GM19193 (cell line): ENCODE measurements around the gene PGGHG.

Experiments used
- POLR2A ChIP-seq: IDR thresholded peaks from 4 replicates; pipeline ENCODE4 v1.6.1; 2011; ENCODE audit not compliant: insufficient read depth, insufficient read length; ENCODE audit errors: extremely low read depth

Gene PGGHG

DNA sequence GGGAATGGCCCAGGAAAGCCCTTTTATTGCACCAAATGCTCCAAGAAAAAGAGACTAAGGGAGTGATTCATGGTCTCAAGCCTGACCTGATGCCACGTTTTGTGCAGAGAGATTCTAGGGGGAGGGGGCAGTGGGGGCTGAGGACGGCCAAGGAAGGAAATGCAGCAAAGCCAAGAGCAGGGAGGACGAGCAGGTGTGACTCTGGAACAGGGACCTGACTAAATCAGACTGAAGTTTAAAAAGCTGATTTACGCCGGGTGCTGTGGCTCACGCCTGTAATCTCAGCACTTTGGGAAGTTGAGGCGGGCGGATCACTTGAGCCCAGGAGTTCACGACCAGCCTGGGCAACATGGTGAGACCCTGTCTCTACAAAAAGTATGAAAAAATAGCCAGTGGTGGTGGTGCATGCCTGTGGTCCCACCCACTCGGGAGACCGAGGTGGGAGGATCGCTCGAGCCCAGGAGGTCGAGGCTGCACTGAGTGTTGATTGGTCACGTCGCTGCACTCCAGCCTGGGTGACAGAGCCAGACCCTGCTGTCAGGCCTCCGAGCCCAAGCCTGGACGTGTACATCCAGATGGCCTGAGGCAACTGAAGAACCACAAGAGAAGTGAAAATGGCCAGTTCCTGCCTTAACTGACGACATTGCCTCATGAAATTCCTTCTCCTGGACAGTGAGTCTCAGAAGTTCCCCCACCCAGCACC, 42.6 kb downstream of the PGGHG start:
- no peak for TF ChIP-seq POLR2A

- TF ChIP-seq POLR2A: no peak
Observed at GRCh38 chr11:332651-333480, 43.9 kb downstream of the PGGHG start.

DNA sequence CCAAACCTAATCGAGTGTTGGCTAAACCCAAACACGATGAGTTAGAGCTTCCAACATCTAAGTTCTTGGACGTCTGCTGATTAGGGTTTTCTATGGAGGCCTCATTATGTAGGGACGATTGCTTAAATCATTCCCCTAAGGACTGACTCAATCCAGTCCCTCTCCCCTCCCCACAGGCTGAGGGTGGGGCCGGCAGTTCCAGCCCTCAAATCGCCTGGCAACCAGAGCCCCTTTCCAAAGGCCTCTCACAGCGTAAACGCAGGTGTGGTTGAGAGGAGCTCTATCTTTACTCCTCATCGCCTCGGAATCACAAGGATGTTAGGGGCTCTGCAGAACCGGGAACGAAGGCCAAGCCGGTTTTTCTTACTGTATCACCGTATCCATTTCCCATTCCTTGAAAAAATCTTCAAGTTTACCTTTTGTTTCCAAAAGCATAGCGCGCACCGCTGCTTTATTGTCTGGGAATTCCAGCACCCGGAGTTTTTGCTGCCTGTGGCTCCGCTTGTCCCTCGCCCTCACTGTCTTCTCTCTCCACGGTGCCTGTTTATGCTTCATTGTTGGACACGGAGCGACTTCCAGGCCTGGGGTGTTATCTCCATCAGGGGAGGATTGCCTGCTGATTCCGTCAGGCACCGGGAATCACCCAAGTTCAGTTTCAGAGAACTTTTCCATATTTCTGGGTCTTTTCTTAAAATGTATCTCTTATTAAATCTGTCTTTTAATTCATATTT, 45.5 kb downstream of the PGGHG start:
- TF ChIP-seq POLR2A: no peak

DNA sequence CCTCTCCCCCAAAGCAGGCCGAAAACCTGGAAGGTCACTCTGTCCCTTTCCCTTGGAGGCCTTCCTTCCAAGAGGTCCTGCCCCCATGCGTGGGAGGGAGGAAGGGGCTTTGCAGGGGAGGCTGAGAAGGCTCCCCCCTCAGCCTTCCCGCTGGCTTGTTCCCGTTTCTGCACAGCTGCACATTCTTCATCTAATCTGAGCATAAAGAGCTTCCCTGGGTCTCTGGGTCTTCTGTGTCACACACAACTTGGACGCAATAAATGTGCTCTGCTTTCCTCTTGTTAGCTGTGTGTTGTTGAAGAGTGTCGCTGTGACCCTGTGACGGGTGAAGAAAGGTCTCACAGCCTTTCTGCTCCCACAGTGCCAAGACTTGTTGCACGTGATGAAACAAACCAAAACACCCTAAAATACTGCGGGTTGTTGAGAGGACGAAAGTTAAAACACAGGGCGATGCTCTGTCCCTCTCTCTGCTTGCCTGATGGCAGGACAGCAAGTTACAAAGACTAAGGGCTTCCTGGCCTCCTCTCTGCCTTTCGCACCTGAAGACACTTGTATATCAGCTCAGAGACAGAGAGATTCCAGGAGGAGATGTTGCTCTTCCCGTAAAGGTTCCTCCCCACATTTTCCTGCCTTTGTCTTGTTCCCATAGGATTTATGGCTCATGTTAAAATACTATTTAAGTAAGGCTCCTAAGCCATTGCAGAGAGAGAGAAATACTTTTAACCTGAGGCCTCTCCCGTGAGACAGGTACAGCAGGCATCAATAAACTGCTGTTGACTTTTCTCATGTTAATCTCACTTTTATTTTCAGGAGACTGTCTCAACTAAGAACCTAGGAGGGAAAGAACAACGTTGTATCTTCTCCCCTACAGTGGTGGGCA, 47.1 kb downstream of the PGGHG start:
- TF ChIP-seq POLR2A: no peak

- TF ChIP-seq POLR2A: no peak
Observed at GRCh38 chr11:336659-337198, 47.8 kb downstream of the PGGHG start.

DNA sequence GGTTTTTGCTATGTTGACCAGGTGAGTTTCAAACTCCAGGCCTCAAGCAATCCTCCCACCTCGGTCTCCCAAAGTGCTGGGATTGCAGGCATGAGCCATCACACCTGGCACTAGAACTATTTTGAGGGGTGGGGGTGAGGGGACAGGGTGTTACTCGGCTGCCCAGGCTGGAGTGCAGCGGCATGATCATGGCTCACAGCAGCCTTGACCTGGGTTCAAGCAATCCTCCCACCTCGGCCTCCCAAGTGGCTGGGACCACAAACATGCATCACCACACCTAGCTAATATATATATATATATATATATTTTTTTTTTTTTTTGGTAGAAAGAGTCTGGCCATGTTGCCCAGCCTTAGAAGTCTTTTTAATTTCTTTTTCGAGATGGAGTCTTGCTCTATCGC, 48.8 kb downstream of the PGGHG start:
- TF ChIP-seq POLR2A: no peak

DNA sequence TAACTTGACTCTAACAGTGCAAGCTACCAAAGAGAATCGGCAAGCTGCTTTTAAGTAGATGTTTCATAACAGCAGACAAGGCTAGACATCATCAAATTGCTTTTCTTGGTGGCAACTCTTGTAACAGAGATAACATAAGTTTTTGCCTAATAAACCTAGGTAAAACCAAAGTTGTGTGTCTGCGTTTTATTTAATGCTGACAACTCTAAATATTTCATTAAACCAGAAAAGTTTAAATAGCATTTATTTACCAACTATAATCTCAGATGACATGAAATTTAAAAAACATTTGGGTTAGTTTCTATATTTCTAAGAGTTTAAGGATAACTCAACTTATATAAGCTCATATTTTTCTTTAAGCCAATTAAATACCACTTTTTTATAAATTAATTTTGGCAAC, 51.0 kb downstream of the PGGHG start:
- TF ChIP-seq POLR2A: no peak

DNA sequence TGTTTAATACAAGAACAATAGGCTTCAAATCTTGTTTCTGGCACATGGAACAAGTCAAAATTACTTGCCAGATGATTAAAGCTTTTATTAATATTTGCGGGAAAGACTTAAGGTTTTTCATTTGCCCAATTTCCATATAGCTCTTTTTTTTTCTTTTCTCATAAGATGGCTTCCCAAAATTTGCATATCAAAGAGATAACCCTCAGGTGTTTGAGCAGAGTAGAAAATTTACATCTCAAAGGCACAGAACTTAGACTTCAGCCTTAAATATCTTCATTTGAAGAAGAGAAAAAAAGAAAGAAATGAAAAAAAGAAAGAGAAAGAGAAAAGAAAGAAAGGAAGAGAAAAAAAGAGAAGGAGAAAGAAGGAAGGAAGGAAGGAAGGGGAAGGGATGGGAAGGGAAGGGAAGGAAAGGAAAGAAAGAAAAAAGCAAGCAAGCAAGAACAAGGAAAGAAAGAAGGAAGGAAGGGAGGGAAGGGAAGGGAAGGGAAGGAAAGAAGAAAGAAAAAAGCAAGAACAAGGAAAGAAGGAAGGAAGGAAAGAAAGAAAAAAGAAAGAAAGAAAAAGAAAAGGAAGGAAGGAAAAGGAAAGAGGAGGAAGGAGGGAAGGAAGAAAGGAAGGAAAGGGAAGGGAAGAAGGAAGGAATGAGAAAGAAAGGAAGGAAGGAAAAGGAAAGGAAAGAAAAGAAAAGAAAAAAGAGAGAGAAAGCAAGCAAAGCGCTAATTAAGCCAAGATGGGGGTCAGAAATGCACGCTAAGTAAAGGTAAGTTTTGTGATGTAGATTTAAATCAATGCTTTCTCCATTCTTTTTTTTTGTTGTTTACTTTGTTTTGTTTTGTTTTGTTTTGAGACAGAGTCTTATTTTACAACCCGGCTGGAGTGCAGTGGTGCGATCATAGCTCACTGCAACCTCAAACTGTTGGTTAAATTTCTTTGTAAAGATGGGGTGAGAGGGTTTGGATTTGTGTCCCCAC, 51.9 kb downstream of the PGGHG start:
- no peak for TF ChIP-seq POLR2A

GRCh38 chr11:342328-342727, 53.4 kb downstream of the PGGHG start:
- TF ChIP-seq POLR2A: no peak

DNA sequence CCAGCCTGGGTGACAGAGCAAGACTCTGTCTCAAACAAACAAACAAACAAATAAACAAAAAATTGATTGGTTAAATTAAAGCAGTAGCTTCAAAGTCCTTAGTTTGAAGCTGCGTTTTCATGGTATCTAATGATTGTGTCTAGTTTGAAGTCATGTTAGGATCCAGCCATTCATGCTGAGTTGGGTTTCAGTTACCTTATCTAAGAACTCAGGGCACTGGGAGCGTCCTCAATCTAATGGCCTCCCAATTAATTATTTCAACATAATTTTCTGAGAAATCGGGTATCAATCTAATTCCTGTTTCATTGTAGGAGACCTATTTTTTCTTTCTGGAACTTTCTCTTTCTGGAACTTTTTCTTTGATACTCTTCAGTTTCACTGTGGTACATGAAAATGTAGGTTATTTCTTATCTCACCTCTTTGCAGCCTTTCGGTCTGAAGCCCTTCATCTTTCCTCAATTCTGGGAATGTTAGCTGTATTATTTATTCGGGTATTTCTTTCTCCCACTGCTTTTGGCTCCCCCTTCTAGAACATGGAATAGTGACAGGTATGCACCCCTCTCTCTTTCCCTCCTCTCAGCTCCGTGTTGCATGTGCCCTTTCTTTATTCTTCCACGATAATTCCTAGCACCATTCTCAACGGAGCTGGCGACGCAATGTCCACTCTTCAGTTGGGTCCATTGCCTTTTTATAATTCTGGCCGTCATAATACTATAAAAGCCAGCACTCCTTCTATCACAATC, 56.1 kb downstream of the PGGHG start:
- TF ChIP-seq POLR2A: no peak
